ENCODE results near the gene TRPM1. TPM values are rescaled to one million over a fixed set of nuclear protein-coding genes. Genes with fewer than 3 reads are reported as not detected.

Gene TRPM1
- total and polyA plus RNA-seq, 2 donors (not counting 1 experiment from before 2014, with no cell fraction given): not detected

- Histone ChIP-seq H3K4me1 (ENCODE audit: control insufficient read depth, extremely low read depth, insufficient read depth, low read length) (no peaks in the 10 kb centered on the region), H3K36me3 (ENCODE audit: control insufficient read depth, insufficient read depth, low read length) (no peaks in the 10 kb centered on the region), H2AFZ (ENCODE audit: low read length) (no peak overlapping the region), H3K9me3 (ENCODE audit: control insufficient read depth, insufficient read depth, low read depth, low read length) (no peaks in the 10 kb centered on the region), H3K9ac (ENCODE audit: insufficient read depth, low read length) (no peak overlapping the region), H3K27me3 (ENCODE audit: control insufficient read depth, insufficient read depth, low read length) (peaks cover 6% of the 10 kb centered on the region), H3K4me2 (ENCODE audit: extremely low read depth, insufficient read depth, low read length) (no peak overlapping the region), H3K27ac (ENCODE audit: insufficient read depth, low read length) (no peak overlapping the region), H3K4me3 (replicated peaks in 1 of 4; ENCODE audit: control extremely low read depth in 1 of 4, insufficient read depth in 1 of 4, low read depth in 3 of 4, low read length in 4 of 4) (no peak overlapping the region), H4K20me1 (ENCODE audit: control insufficient read depth, extremely low read depth, insufficient read depth, low read length) (no peaks in the 10 kb centered on the region), H3K79me2 (ENCODE audit: control insufficient read depth, insufficient read depth, low read length) (no peaks in the 10 kb centered on the region)
- no peak for DNase-seq (ENCODE audit: low read depth in 2 of 2)
- TF ChIP-seq EZH2 (IDR thresholded peaks at IDR 0.05; ENCODE audit: low read length, missing control alignments): no peak
- TF ChIP-seq CTCF (conservative IDR thresholded peaks at IDR 0.05 in 1 of 2, IDR thresholded peaks at IDR 0.05 in 1 of 2; ENCODE audit: low read depth in 1 of 2, low read length in 2 of 2): no peak
These were observed 45.9 kb upstream of the TRPM1 start for GRCh38 chr15:31147456-31147855.

DNA sequence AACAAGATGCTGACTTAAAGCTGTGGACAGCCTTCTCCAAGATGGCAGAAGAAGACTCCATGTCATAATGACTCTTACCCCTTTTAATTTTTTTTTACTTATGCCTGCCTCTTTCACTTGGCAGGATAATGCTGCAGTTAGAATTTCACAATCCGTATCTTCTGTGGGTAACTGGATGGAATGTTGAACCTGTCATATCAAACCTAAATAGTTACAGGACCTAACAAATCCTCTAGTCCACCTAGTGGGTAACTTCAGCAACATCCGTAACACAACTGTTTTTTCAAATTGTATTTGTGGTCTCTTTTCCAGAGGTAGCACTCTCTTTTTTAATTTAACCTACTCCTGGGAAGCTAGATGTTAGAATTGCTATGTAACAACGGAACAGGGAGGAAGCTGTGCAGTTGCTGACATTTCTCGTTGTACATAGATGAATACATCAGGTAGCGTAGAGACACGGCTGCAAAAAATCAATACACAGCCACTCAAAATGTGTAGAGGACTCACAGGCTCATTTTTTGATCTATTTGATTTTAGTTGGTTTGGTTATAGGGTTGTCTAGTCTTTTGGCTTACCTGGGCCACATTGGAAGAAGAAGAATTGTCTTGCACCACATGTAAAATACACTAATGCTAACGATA lies 43.9 kb upstream of the TRPM1 start:
- no peaks in the 10 kb centered on the region for H3K9me3 ChIP-seq (ENCODE audit: control insufficient read depth, insufficient read depth, low read depth, low read length)
- no peak overlapping the region for H2AFZ ChIP-seq (ENCODE audit: low read length)
- TF ChIP-seq EZH2 (IDR thresholded peaks at IDR 0.05; ENCODE audit: low read length, missing control alignments) (no peak), CTCF (conservative IDR thresholded peaks at IDR 0.05 in 1 of 2, IDR thresholded peaks at IDR 0.05 in 1 of 2; ENCODE audit: low read depth in 1 of 2, low read length in 2 of 2) (no peak)
- H3K4me1 ChIP-seq (ENCODE audit: control insufficient read depth, extremely low read depth, insufficient read depth, low read length): no peaks in the 10 kb centered on the region
- no peaks in the 10 kb centered on the region for H3K79me2 ChIP-seq (ENCODE audit: control insufficient read depth, insufficient read depth, low read length)
- H3K4me2 ChIP-seq (ENCODE audit: extremely low read depth, insufficient read depth, low read length): no peak overlapping the region
- peaks cover 6% of the 10 kb centered on the region for H3K27me3 ChIP-seq (ENCODE audit: control insufficient read depth, insufficient read depth, low read length)
- DNase-seq (ENCODE audit: low read depth in 2 of 2): peak; percentile 9 to 20
- H4K20me1 ChIP-seq (ENCODE audit: control insufficient read depth, extremely low read depth, insufficient read depth, low read length): no peaks in the 10 kb centered on the region
- no peak overlapping the region for H3K9ac ChIP-seq (ENCODE audit: insufficient read depth, low read length)
- no peak overlapping the region for H3K4me3 ChIP-seq (replicated peaks in 1 of 4; ENCODE audit: control extremely low read depth in 1 of 4, insufficient read depth in 1 of 4, low read depth in 3 of 4, low read length in 4 of 4)
- no peak overlapping the region for H3K27ac ChIP-seq (ENCODE audit: insufficient read depth, low read length)
- H3K36me3 ChIP-seq (ENCODE audit: control insufficient read depth, insufficient read depth, low read length): no peaks in the 10 kb centered on the region

DNA sequence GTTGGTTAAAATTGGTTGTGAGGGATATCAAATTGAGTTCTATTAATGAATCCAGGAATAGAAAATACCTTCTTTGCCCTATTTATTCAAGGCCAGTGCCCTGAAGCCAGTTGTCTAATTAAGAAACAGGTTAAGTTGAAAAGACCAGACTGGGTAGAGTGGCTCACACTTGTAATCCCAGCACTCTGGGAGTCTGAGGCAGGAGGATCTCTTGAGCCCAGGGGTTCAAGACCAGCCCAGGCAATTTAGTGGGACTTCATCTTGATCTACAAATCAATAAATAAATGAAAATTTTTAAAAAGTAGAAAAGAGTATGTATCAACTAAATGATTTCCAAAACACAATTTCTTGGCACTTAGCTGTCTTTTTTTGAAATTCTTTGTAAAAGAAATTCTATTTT lies 40.3 kb upstream of the TRPM1 start:
- H4K20me1 ChIP-seq (ENCODE audit: control insufficient read depth, extremely low read depth, insufficient read depth, low read length): no peaks in the 10 kb centered on the region
- no peak overlapping the region for H2AFZ ChIP-seq (ENCODE audit: low read length)
- no peak overlapping the region for H3K9ac ChIP-seq (ENCODE audit: insufficient read depth, low read length)
- no peaks in the 10 kb centered on the region for H3K79me2 ChIP-seq (ENCODE audit: control insufficient read depth, insufficient read depth, low read length)
- H3K9me3 ChIP-seq (ENCODE audit: control insufficient read depth, insufficient read depth, low read depth, low read length): no peaks in the 10 kb centered on the region
- no peaks in the 10 kb centered on the region for H3K4me1 ChIP-seq (ENCODE audit: control insufficient read depth, extremely low read depth, insufficient read depth, low read length)
- H3K4me3 ChIP-seq (replicated peaks in 1 of 4; ENCODE audit: control extremely low read depth in 1 of 4, insufficient read depth in 1 of 4, low read depth in 3 of 4, low read length in 4 of 4): no peak overlapping the region
- no peak for DNase-seq (ENCODE audit: low read depth in 2 of 2)
- no peak for TF ChIP-seq EZH2 (IDR thresholded peaks at IDR 0.05; ENCODE audit: low read length, missing control alignments)
- H3K4me2 ChIP-seq (ENCODE audit: extremely low read depth, insufficient read depth, low read length): no peak overlapping the region
- H3K27ac ChIP-seq (ENCODE audit: insufficient read depth, low read length): no peak overlapping the region
- no peaks in the 10 kb centered on the region for H3K36me3 ChIP-seq (ENCODE audit: control insufficient read depth, insufficient read depth, low read length)
- H3K27me3 ChIP-seq (ENCODE audit: control insufficient read depth, insufficient read depth, low read length): peaks cover 2% of the 10 kb centered on the region

All from fibroblast of lung (primary cell).